ENCODE measurements around the gene TMEM242.
"Not testable (repeated sequence)": the region's sequence is repeated elsewhere in the genome, so short reads cannot be mapped to it uniquely, and the experiment has no call there.

Gene TMEM242

DNA sequence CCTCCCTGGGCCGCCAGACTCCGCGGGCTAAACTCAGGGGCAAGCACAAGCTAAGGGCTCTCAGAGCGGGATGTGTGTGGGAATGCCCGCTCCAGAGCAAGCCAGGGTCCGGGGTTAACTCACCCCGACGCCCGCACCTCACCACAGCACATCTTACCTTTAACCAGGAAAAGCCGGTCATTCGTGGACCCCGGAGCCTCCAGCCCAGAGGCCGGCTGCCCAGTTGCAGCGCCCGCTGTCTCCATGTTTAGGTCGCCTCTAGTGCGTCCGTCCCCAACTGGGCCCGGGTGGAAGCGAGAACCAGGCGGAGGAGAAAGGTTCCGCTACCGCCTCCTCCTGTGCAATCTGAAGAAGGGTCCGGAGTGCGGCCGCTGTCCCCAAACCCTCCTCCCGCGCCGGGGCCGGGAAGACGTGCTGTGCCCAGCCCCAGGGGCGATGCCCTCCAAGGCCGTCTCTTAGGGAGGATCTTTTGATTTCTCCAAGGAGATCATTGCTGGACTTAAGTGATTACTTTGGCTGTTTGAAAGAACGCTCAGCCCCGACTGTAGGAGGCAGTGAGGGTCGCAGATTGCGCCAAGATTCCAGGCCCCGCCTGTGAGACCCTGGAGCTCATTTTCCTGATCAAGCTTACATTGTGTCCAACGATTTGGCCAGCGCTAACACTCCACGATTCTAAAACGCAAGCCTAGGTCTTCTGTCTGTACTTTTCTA, at the start of gene TMEM242:
TSS of gene TMEM242 (minus strand) at position 265 of the 711 bp plus-strand sequence. CDS start at position 245, 20 bp downstream.
- DNase-seq (ENCODE audit: low spot score), result peak; percentile 86

DNA sequence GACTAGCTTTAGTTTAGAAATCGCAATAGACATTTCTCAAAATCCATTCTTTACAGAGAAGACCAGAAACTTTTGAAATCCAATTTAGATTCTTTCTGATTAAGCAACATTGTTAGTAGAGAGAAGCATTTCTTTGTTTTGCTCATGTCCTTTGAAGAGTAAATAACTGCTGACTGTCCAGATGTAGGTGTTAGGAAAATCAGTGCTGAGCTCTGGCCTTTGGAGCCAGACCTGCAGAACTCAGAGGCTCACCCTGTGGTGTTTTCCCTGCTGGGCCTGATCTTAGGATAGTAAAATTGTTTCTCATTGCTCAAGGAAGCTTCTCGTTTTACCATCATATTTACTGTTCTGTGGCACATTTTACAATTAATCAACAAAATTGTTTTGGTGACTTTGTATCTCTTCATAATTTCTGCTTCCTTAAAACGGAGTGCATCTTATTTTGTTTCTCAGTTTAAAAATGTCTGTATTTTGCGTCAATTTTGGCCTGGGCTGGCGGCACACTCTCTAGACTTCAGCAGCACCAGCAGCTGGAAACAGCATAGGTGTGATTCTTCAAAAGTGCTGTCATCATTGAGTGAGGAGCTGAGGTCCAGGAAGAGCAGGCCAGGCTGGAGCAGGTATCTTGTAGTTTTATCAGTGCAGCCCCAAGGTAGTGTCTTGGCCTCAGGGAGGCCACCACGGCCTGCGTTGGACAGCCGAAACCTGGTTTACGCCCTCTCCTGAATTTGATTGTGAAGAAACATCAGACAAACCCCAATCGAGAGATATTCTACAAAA, 49.4 kb upstream of the TMEM242 start:
- no peak for DNase-seq (ENCODE audit: low spot score)

DNA sequence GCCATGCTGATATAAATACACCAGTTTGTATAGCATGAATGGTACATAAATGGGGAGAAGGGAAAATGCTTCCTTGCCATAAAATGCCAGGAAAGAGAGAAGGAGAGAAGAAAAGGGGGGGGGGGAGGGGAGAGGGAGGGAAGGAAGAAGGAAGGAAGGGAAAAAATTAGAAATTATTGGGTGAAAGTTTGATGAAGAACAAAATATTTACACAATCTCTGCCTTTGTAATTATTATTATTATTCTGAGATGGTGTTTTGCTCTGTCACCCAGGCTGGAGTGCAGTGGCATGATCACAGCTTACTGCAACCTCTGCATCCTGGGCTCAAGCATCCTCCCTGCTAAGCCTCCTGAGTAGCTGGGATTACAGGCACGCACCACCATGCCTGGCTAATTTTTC, 47.4 kb upstream of the TMEM242 start:
- DNase-seq (ENCODE audit: low spot score), result no peak

DNA sequence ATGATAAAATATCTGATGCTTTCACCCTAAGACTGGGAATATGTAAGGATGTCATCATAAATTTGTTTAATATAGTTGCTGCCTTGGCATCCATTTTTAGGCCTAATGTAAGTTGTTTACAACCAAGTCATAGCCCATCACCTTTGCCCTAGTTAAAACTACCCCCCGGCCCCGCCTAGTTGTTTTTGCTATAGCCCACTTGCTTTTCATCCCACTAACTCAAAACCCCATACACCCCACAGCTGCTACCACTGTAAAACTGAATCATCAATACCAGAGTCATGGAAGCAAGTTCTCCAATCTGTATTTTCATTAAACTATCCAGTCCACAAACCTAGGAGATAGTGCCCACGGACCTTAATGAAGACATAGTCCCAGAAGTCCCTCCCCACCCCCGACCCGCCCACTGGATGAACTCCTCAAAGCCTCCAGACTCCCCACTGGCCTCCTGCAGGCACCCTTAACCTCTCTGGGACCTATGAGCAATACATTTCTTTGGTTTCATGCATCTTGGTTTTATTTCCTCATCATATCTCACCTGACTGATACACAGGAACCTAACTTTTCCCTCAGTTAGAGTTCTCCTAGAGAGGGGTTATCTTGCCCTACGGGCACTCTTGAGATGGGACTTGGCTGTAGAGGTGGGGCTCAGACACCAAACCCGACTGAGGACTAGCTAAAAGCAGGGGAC, 45.2 kb upstream of the TMEM242 start:
- DNase-seq (ENCODE audit: low spot score), result no peak

DNA sequence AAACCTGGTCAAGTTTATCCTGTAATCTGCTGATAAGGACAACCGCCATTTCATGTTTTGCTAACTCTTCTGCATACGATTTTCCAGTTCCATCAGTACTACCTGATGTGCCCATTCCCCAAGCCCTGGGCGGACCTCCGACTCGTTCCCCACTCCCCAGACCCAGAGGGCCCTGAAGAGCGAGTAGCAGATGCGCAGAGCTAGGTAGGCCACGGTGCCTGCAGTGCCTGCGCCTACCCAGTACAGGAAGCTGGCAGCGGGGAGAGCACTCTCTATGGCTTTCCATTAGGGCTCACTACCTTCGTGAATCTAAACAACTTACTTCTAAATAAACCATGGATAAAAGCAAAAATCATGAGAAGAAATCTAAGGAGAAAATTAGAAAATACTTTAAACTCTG, 43.3 kb upstream of the TMEM242 start:
- DNase-seq (ENCODE audit: low spot score), result no peak

DNA sequence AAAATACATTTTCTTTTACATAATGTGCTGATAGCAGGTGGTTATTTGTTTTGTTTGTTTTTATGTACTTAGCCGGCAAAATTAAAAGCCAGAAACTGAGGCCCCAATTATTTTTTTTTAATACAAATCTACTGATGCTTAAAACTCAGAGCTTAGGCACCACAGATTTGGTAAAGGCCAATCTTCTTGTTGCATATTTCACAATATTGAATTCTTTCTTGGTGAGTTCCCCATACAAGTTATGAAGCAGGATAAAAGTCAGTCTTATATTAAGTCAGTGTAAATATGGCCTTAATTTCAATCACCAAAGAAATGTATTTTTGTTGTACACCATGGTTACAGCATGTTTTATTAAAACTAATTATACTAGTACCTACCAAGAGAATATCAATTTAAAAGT, 41.4 kb upstream of the TMEM242 start:
- DNase-seq (ENCODE audit: low spot score), result no peak

DNA sequence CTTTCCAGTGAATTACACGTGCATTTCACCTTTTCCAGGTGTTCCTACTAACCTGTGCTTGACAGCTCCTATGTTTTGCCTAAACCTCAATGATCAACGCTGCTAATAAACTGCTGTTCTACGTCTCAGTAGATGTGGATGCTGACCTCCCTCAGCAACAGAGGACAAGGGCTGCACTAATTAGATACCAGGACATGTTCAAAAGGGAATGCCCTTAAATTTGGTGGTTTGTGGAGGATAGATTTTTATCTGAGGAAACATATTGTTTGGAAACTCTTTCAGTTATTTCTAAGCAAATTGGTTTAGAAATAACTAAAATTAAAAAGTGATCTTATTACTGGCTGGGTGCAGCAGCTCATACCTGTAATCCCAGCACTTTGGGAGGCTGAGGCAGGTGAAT, 38.6 kb upstream of the TMEM242 start:
- no peak for DNase-seq (ENCODE audit: low spot score)

DNA sequence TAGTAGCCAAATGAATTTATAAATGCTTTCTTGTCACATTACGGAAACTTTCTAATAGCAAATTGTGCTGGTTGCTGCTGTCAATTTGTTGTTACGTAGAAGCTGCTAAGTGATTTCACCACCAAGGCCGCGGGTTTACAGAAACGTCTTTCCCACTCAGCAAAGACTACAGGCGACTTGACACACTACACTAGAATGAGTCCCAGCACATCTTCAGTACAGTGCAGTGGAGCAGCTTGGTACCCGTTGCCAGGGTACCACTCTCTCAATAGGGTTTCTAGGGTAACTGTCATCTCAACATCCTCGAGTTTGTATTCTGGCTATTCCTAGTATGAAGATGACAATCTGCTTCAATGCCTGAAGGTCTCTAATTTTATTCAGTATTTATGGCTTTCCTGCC, 35.0 kb upstream of the TMEM242 start:
- no peak for DNase-seq (ENCODE audit: low spot score)

DNA sequence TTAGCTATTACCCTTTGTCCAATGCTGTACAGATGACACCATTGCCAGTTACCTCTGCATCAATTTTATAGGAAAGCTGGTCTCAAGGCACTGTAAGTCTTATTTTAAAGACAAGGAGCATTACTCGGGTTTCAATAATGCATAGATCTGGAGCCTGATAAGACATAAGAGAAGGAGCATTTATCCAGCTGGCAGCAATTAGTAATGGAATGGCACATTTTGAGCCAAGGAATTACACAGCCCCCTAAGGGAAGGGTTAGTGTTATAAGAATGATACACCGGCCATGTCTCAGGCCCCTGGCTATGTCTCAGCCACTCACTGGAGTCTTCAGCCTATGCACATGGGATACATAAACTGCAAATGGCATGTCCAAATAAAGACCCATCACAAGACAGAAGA, 23.1 kb upstream of the TMEM242 start:
- DNase-seq (ENCODE audit: low spot score), result no peak

DNA sequence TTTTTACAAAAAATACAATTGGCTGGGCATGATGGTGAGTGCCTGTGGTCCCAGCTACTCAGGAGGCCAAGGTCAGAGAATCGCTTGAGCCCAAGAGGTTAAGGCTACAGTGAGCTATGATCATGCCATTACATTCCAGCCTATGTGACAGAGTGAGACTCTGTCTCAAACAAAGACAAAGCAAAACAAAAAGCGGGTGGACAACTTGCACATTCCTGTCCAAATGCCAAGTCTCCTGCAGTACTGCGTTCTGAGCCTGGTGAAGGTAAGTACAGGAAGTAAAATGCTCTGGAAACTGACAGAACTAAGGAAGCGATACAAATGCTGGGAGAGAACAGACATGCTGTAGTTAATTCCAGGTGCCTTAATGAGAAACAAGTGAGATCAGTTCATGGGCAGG, 20.4 kb upstream of the TMEM242 start:
- no peak for DNase-seq (ENCODE audit: low spot score)

DNA sequence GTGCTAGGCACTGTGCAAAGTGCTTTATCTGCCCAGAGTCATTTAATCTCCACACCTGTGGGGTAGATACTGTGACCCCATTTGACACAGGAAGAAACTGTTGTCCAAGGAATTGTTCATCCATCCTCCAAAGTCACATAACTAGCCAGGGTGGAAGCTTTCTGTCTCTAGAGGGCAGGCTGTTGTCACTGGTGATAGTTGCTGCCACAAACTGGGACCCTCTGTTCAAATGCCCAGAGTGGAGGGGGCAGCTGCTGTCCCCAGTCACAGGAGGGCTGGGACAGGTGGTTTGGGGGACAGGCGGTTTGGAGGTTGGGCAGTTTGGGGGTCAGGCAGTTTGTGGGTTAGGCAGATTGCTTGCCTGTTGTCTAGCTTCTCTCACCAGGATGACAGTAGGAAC, 16.1 kb upstream of the TMEM242 start:
- no peak for DNase-seq (ENCODE audit: low spot score)

DNA sequence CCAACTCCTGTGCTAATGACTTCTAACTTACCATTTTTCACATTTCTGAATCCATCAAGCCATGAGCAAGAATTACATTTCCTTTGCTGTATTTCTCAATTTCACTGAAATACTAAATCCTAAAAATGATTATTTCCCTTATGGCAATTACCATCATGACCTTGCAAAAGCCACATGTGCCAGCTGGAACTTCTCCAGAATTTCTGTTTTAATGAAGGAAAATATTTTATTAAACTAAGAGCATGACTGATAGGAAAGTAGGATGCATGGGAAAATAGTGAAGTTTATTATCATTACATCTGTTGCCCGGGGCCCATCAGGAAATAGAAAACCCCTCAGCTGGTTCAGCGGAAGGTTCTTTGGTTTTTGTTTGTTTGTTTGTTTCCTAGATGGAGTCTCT, 14.4 kb upstream of the TMEM242 start:
- no peak for DNase-seq (ENCODE audit: low spot score)

DNA sequence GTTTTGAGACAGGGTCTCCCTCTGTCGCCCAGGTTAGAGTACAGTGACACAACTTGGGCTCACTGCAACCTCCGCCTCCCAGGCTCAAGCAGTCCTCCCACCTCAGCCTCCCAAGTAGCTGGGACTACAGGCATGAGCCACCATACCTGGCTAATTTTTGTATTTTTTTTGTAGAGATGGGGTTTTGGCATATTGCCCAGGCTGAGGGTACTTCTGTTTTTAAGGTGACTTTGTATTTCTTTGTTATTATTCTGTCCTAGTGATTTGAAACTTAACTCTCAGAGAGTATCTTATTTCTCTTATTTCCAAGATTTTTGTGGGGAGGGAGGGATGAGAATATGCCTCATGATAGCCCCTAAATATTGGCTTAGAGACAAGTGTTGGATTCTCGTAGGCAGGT, 14.0 kb upstream of the TMEM242 start:
- DNase-seq (ENCODE audit: low spot score), result not testable (repeated sequence)

DNA sequence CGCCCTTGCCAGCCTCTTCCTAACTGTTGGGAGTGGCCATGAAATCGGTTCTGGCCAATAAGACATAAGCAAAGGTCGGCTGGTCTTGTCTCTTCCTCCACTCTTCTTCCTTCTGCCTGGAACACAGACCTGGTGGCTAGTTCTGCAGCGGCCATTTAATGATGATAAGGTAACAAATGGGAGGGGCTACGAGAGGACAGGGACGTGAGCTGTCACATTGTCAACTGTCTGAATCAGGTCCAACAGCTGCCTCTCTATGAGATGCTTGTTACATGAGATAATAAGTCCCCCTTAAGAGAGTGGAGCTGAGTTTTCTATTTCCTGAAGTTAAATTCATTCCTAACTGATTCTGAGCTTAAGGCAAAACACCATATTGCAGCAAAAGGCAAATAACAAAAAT, 12.5 kb upstream of the TMEM242 start:
- no peak for DNase-seq (ENCODE audit: low spot score)

DNA sequence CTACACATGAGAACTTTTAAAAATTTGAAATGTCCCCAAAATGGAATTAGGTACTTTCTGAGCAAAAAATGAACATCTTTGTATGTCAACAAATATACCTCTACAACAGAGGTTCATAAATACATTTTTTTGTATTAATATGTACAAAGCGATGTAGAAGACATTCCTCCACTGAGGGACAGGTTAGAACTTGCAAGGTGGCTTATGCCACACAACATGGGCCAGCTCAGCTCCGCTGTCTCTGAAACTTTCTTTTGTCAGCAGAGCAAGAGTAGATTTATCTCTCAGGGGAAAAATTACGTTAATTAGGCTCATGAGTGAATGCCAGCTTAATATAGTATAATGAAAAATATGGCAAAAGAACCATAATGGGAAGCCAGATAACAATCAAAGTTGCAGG, 10.6 kb upstream of the TMEM242 start:
- DNase-seq (ENCODE audit: low spot score), result no peak

DNA sequence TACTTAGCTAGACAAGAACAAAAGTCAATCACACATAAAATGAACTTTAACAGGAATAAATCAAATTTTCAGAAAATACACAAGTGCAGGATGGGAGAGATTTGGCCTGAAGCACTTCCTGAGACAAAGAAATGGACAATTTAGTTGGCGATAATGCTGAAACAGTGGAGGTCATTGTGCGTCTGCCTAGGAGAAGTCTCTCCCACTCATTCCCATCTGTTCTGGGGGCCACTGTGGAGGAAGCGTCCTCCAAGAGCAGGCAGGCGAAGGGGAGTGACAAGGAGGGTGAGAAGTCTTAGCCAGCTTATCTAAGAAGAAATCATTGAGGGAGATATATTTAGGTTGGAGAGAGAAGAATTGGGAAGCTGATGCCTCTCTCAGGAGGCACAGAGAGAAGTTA, 10.2 kb upstream of the TMEM242 start:
- DNase-seq (ENCODE audit: low spot score), result no peak

DNA sequence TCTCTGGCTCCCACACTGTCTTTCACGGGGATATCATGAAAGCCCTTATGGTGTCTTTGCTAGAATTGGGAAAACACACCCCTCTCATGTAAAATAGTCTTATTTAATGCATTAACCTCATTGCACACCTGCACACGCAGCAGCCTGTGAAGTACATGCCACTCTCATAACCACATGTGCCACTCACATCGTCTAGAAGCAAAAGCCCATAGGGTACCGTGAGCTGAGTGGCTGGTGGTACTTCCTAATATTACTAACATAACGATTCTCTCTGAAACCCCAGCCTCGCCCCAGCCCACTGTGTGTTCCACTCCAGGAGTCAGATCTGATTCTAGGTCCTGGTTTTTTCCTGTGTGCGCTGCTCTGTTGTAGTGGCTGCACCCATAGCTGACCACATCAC, 9.5 kb upstream of the TMEM242 start:
- DNase-seq (ENCODE audit: low spot score), result no peak

DNA sequence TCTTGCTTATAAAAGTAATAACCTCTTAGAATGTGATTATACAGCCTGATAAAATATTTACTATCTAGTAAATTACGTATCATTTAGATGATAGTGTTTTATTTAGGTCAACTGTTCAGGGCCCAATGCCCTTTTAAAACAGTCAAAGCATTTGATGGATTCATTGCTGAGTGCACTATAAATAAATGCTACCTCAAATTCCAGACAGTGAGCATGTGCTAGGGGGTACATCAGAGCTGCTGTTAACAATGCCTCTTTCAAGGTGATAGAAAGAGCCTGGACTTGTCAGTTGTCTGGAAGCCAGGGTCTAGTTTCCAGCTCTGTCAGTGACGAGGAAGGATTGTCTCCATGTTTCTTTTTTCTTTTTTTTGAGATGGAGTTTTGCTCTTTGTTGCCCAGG, 7.5 kb upstream of the TMEM242 start:
- DNase-seq (ENCODE audit: low spot score), result no peak

DNA sequence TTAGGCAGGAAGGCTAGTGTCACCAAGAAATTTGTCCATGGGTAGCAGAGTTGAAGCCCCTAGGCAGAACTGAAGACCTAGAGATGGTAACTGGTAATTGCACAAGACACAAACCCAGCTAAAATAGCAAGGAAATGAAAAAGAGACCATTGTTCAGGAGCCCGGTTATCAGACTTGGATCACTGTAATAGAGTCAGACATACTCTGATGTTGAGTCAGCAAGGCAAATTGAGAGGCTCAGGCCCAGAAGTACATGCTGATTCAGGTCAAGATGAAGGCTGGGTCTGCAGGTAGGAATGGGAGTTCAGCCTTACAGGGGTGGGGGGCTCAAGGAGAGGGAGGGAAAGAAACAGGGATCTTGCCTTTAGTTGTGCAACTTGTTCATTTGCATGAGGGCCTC, 6.5 kb upstream of the TMEM242 start:
- no peak for DNase-seq (ENCODE audit: low spot score)

DNA sequence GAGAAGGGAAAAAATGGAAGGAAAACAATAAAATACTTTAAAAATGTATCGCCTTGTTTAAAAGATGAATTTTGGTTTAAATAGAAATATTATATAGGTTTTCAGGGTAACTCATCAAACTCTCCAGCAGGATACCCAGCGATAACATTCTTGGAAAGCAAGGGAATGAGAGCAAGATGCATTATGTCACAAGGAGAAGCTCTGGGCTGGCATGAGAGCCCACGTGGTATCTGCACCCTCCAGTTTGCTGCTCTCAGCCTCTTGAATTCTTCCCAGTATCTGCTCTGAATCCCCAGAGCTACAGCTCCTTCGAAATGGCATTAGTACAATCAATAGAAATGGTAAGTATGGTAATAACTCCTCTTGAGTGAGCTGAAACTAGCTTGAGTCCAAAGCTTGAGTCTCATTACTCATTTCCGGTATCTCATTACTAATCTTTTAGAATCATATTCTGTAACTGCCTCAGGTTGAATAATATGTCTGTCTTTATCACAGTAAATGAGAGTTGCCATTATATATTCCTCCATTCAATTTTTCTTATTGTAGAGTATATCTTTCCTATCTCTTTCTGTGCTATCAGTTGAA, 4.9 kb upstream of the TMEM242 start:
- no peak for DNase-seq (ENCODE audit: low spot score)

DNA sequence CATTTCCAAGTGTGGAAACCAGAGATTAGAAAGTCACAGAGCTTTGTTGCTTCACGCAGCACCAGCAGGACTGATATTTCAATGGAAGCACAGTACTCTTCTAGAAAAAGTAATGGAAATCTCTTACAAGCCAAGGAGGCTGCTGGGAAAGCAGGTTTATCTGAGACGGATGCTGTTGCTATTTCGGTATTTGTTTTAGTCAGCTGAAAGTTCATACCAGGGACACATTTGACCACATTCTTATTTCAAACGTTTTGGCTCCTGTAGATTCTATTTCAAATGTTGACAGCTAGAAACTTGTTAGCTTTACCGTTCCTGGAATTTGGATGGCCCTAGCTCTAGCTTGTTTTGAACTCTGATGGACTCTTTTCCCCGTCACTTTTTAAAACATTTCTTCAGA, 3.7 kb upstream of the TMEM242 start:
- DNase-seq (ENCODE audit: low spot score), result no peak

DNA sequence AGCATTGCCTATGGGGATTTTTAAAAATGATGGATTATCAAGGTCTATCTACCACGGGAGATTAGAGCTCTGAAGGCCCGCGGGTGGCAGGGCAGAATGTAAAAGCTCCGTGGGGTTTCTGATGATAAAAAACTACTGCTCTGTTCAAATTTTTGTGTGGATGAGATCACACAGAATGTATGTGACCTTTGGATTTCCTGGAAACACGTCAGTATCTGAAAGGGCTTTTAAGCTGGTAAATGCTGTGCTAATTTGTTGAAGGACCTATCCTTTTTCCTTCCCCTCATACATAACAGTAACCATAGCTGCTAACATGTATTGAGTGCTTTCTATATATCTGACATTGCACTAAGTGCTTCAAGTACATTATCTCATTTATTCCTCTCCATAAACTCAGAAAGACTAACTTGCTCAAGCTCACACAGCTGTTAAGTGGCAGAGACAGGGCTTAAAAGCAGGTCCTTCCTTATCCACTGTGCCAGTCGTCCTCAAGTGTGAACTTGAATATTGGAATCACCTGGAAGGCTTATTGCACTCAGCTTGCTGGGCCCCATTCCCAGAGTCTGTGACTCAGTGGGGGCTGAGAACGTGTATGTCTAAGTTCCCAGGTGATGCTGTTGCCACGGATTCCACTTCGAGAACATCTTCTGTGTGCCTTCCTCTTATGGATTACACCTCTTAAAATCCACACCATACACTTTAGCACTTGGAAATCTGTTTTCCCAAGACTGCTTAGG, 1.9 kb upstream of the TMEM242 start:
- no peak for DNase-seq (ENCODE audit: low spot score)
